ENCODE measurements around the gene CCDC141. TPM values are rescaled to one million over a fixed set of nuclear protein-coding genes. Genes with fewer than 3 reads are reported as not detected.

The CCDC141 gene
- total RNA-seq, 1 experiment from 2014 or later = 0.30 TPM

- H3K9ac ChIP-seq (ENCODE audit: low read length) = no peak overlapping the region
- TF ChIP-seq JUND (IDR thresholded peaks at IDR 0.05) (no peak), CEBPB (IDR thresholded peaks at IDR 0.05; ENCODE audit: low read depth) (no peak), ZFX (IDR thresholded peaks at IDR 0.05) (no peak), SIN3A (IDR thresholded peaks at IDR 0.05; ENCODE audit: low read depth) (no peak), FOSL1 (IDR thresholded peaks at IDR 0.05; ENCODE audit: low read depth) (no peak), YY1 (IDR thresholded peaks at IDR 0.05; ENCODE audit: extremely low read depth, insufficient replicate concordance, low read depth, low read length) (no peak)
- H3K4me1 ChIP-seq (ENCODE audit: control insufficient read depth in 1 of 2, insufficient read depth in 2 of 2, low read length in 2 of 2) = no peaks in the 10 kb centered on the region
- no peak overlapping the region for H3K4me3 ChIP-seq (replicated peaks in 1 of 2; ENCODE audit: low read depth in 1 of 2, low read length in 2 of 2)
- no peaks in the 10 kb centered on the region for H3K9me2 ChIP-seq (ENCODE audit: insufficient read depth)
- no peak overlapping the region for H3K27ac ChIP-seq (ENCODE audit: low read depth, low read length)
- DNase-seq (ENCODE audit: low read depth, low spot score) = no peak
- no peaks in the 10 kb centered on the region for H3K36me3 ChIP-seq (ENCODE audit: control insufficient read depth in 1 of 2, insufficient read depth in 2 of 2, low read length in 2 of 2)
- no peaks in the 10 kb centered on the region for H4K20me1 ChIP-seq (ENCODE audit: insufficient read depth)
- H3K4me2 ChIP-seq (ENCODE audit: low read length) = no peak overlapping the region
- no peak overlapping the region for H2AFZ ChIP-seq (ENCODE audit: low read depth, low read length, poor library complexity, severe bottlenecking)
- CTCF ChIA-PET = no interaction called here
- intact Hi-C loops (cut with micrococcal nuclease) = no loop called here
- no peaks in the 10 kb centered on the region for H3K27me3 ChIP-seq (ENCODE audit: insufficient read depth, low read length)
- no peaks in the 10 kb centered on the region for H3K9me3 ChIP-seq (ENCODE audit: control insufficient read depth in 1 of 2, insufficient read depth in 1 of 2, low read depth in 1 of 2, low read length in 2 of 2)
- RAD21 ChIA-PET (ENCODE audit: low non-redundant PET in 1 of 2, low total read pairs in 2 of 2, uncharacterized antibody in 2 of 2, unreplicated experiment in 2 of 2) = no interaction called here
- ATAC-seq = no peak
- no TSS peak for BruUV-seq (replicated peaks)
- POLR2A ChIA-PET = no interaction called here
- no peaks in the 10 kb centered on the region for H3K79me2 ChIP-seq (ENCODE audit: insufficient read depth, low read length)
Observed at GRCh38 chr2:178787934-178788333, 262.0 kb downstream of the CCDC141 start.

GRCh38 chr2:178787155-178787554 is 262.8 kb downstream of the CCDC141 start:
- RAD21 ChIA-PET (ENCODE audit: low non-redundant PET in 1 of 2, low total read pairs in 2 of 2, uncharacterized antibody in 2 of 2, unreplicated experiment in 2 of 2) = no interaction called here
- ATAC-seq (no peak), DNase-seq (ENCODE audit: low read depth, low spot score) (no peak)
- H3K36me3 ChIP-seq (ENCODE audit: control insufficient read depth in 1 of 2, insufficient read depth in 2 of 2, low read length in 2 of 2) = no peaks in the 10 kb centered on the region
- H3K9me3 ChIP-seq (ENCODE audit: control insufficient read depth in 1 of 2, insufficient read depth in 1 of 2, low read depth in 1 of 2, low read length in 2 of 2) = no peaks in the 10 kb centered on the region
- BruUV-seq (replicated peaks) = no TSS peak
- CTCF ChIA-PET = no interaction called here
- H3K4me2 ChIP-seq (ENCODE audit: low read length) = no peak overlapping the region
- no peaks in the 10 kb centered on the region for H3K4me1 ChIP-seq (ENCODE audit: control insufficient read depth in 1 of 2, insufficient read depth in 2 of 2, low read length in 2 of 2)
- no peak overlapping the region for H3K27ac ChIP-seq (ENCODE audit: low read depth, low read length)
- H3K79me2 ChIP-seq (ENCODE audit: insufficient read depth, low read length) = no peaks in the 10 kb centered on the region
- H2AFZ ChIP-seq (ENCODE audit: low read depth, low read length, poor library complexity, severe bottlenecking) = no peak overlapping the region
- no peaks in the 10 kb centered on the region for H3K27me3 ChIP-seq (ENCODE audit: insufficient read depth, low read length)
- TF ChIP-seq SRF (IDR thresholded peaks at IDR 0.05; ENCODE audit: low read depth) (no peak), ZFX (IDR thresholded peaks at IDR 0.05) (no peak), EZH2phosphoT487 (IDR thresholded peaks at IDR 0.05; ENCODE audit: borderline replicate concordance) (no peak), JUND (IDR thresholded peaks at IDR 0.05) (no peak), CEBPB (IDR thresholded peaks at IDR 0.05; ENCODE audit: low read depth) (no peak), EGR1 (IDR thresholded peaks at IDR 0.05; ENCODE audit: low read depth) (no peak), CBX3 (IDR thresholded peaks at IDR 0.05; ENCODE audit: low read depth) (no peak), RAD21 (IDR thresholded peaks at IDR 0.05; ENCODE audit: low read depth) (no peak), REST (IDR thresholded peaks at IDR 0.05; ENCODE audit: low read depth) (no peak), ZNF274 (IDR thresholded peaks at IDR 0.05; ENCODE audit: low read depth, low read length) (no peak)
- TF ChIP-seq, protein P1, sequence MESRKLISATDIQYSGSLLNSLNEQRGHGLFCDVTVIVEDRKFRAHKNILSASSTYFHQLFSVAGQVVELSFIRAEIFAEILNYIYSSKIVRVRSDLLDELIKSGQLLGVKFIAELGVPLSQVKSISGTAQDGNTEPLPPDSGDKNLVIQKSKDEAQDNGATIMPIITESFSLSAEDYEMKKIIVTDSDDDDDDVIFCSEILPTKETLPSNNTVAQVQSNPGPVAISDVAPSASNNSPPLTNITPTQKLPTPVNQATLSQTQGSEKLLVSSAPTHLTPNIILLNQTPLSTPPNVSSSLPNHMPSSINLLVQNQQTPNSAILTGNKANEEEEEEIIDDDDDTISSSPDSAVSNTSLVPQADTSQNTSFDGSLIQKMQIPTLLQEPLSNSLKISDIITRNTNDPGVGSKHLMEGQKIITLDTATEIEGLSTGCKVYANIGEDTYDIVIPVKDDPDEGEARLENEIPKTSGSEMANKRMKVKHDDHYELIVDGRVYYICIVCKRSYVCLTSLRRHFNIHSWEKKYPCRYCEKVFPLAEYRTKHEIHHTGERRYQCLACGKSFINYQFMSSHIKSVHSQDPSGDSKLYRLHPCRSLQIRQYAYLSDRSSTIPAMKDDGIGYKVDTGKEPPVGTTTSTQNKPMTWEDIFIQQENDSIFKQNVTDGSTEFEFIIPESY (IDR thresholded peaks at IDR 0.05; ENCODE audit: extremely low read depth, insufficient replicate concordance, low read length) = no peak
- no peak overlapping the region for H3K9ac ChIP-seq (ENCODE audit: low read length)
- no peak overlapping the region for H3K4me3 ChIP-seq (replicated peaks in 1 of 2; ENCODE audit: low read depth in 1 of 2, low read length in 2 of 2)
- POLR2A ChIA-PET = no interaction called here
- H3K9me2 ChIP-seq (ENCODE audit: insufficient read depth) = no peaks in the 10 kb centered on the region
- intact Hi-C loops (cut with micrococcal nuclease) = no loop called here
- no peaks in the 10 kb centered on the region for H4K20me1 ChIP-seq (ENCODE audit: insufficient read depth)

Measured in HCT116 (cell line).